Natural killer cell (primary cell): ENCODE results near the gene DNAJC15. TPM values are rescaled to one million over a fixed set of nuclear protein-coding genes. Genes with fewer than 3 reads are reported as not detected.

Experiments used
- ATAC-seq, 3 donors: fragments of 150-1000 bp in 2 of 3; fragments of 200-7000 bp in 1 of 3; cut with Tn5 transposase; 1 replicate in 1 of 3; 2 replicates in 2 of 3; pipeline ENCODE4 v1.10.0; 2021; ENCODE audit warnings: mild to moderate bottlenecking in 2 of 3, moderate library complexity in 2 of 3
- DNase-seq, 2 donors: peaks; one replicate each; pipeline versions ENCODE4 v3.0.0 to v3.0.0-alpha.2; 2013 to 2021; ENCODE audit warnings: mixed read lengths in 1 of 2
- H3K27ac ChIP-seq: one replicate; pipeline ENCODE4 v1.5.1; 2013; ENCODE audit warnings: mild to moderate bottlenecking, low read length
- H3K27me3 ChIP-seq: one replicate; pipeline ENCODE4 v1.6.1; 2013; ENCODE audit warnings: low read length; ENCODE audit not compliant: control insufficient read depth, insufficient read depth
- H3K36me3 ChIP-seq: one replicate; pipeline ENCODE4 v1.6.1; 2013; ENCODE audit warnings: low read length; ENCODE audit not compliant: control insufficient read depth, insufficient read depth
- H3K4me1 ChIP-seq: one replicate; pipeline ENCODE4 v1.6.1; 2013; ENCODE audit warnings: low read length; ENCODE audit not compliant: control insufficient read depth, insufficient read depth
- H3K4me3 ChIP-seq: one replicate; pipeline ENCODE4 v1.5.1; 2013; ENCODE audit warnings: low read length
- H3K9me3 ChIP-seq: one replicate; pipeline ENCODE4 v1.6.1; 2013; ENCODE audit warnings: low read length; ENCODE audit not compliant: control insufficient read depth, insufficient read depth
- H3K27ac Mint-ChIP-seq, 2 donors: one replicate each; pipeline ENCODE4 v1.8.0; 2022; ENCODE audit warnings: mild to moderate bottlenecking in 2 of 2, mixed read lengths in 2 of 2, moderate library complexity in 1 of 2
- H3K27me3 Mint-ChIP-seq, 2 donors: one replicate each; pipeline ENCODE4 v1.8.0; 2022; ENCODE audit warnings: low read depth in 2 of 2, mixed read lengths in 2 of 2
- H3K36me3 Mint-ChIP-seq: one replicate; pipeline ENCODE4 v1.8.0; 2022; ENCODE audit warnings: mixed read lengths
- H3K4me1 Mint-ChIP-seq, 2 donors: one replicate each; pipeline ENCODE4 v1.8.0; 2022; ENCODE audit warnings: mixed read lengths in 2 of 2
- H3K4me3 Mint-ChIP-seq: one replicate; pipeline ENCODE4 v1.8.0; 2022; ENCODE audit warnings: mild to moderate bottlenecking, moderate library complexity, mixed read lengths
- H3K9me3 Mint-ChIP-seq, 2 donors: one replicate each; pipeline ENCODE4 v1.8.0; 2022; ENCODE audit warnings: mixed read lengths in 2 of 2
- CTCF ChIP-seq: fragments of 200-600 bp; IDR thresholded peaks from one replicate; pipeline ENCODE4 v1.8.0; 2022; ENCODE audit warnings: antibody characterized with exemption
- WGBS: methylation state at CpG from one replicate; pipeline ENCODE4 v1.1.7; 2013; ENCODE audit warnings: missing lambda C conversion rate; ENCODE audit not compliant: insufficient coverage; 5-methylcytosine and 5-hydroxymethylcytosine counted together
- intact Hi-C: fragments of 100-400 bp; cut with micrococcal nuclease; formaldehyde crosslinking; loops from one replicate; pipeline ENCODE4 v1.14.2; 2022
- total RNA-seq, 4 donors: library from RNA; stranded (reverse); fragments of 120-200 nt in 1 of 4; gene quantifications; one replicate each; pipeline versions ENCODE4 v1.2.3 to v1.2.4, GENCODE V29; 2013 to 2022

The DNAJC15 gene
- total RNA-seq, 3 donors from 2014 or later (not counting 1 experiment from before 2014, with no cell fraction given), result 7.7 to 10.0 (median 8.3) TPM

GRCh38 chr13:43159026-43159461, 135.7 kb downstream of the DNAJC15 start:
- H3K4me3 Mint-ChIP-seq, result no peak overlapping the region
- ATAC-seq (no peak), DNase-seq (no peak)
- Histone ChIP-seq H3K9me3 (no peaks in the 10 kb centered on the region), H3K36me3 (no peaks in the 10 kb centered on the region), H3K4me1 (no peaks in the 10 kb centered on the region), H3K27me3 (no peaks in the 10 kb centered on the region), H3K27ac (no peak overlapping the region), H3K4me3 (no peak overlapping the region)
- H3K27ac Mint-ChIP-seq, result no peak overlapping the region
- no peaks in the 10 kb centered on the region for H3K36me3 Mint-ChIP-seq
- intact Hi-C loops, result no loop called here
- no peaks in the 10 kb centered on the region for H3K4me1 Mint-ChIP-seq
- TF ChIP-seq CTCF, result no peak
- H3K9me3 Mint-ChIP-seq, result no peaks in the 10 kb centered on the region
- WGBS, result 100% methylated on average over 3 of the region's 3 CpGs
- H3K27me3 Mint-ChIP-seq, result peaks cover 0 to 7% of the 10 kb centered on the region in 2 donors

Other genes with a start within 250 kb of the DNAJC15 start
- gene FAM216B, start 242.0 kb upstream of the DNAJC15 start, total RNA-seq, result not detected
- gene EPSTI1, start 31.3 kb upstream of the DNAJC15 start, total RNA-seq, result 10 to 100 TPM; 23.4 to 57.4 (median 34.4) TPM